ENCODE data around the gene NT5C2. TPM values are rescaled to one million over a fixed set of nuclear protein-coding genes. Genes with fewer than 3 reads are reported as not detected.

NT5C2 gene
- total RNA-seq, 4 donors from 2014 or later = 28.4 to 51.5 (median 33.2) TPM

- peaks cover 3% of the 10 kb centered on the region for H3K36me3 ChIP-seq
- WGBS = 40% methylated on average over 3 of the region's 3 CpGs
- peaks cover 27% of the 10 kb centered on the region for H3K4me1 ChIP-seq
- no peaks in the 10 kb centered on the region for H3K27me3 ChIP-seq
- H3K9me3 ChIP-seq = no peaks in the 10 kb centered on the region
- TF ChIP-seq EP300 (IDR thresholded peaks at IDR 0.05) (no peak), POLR2A (IDR thresholded peaks at IDR 0.05) (no peak), POLR2AphosphoS5 (IDR thresholded peaks at IDR 0.05) (no peak)
- TF ChIP-seq, protein P1, sequence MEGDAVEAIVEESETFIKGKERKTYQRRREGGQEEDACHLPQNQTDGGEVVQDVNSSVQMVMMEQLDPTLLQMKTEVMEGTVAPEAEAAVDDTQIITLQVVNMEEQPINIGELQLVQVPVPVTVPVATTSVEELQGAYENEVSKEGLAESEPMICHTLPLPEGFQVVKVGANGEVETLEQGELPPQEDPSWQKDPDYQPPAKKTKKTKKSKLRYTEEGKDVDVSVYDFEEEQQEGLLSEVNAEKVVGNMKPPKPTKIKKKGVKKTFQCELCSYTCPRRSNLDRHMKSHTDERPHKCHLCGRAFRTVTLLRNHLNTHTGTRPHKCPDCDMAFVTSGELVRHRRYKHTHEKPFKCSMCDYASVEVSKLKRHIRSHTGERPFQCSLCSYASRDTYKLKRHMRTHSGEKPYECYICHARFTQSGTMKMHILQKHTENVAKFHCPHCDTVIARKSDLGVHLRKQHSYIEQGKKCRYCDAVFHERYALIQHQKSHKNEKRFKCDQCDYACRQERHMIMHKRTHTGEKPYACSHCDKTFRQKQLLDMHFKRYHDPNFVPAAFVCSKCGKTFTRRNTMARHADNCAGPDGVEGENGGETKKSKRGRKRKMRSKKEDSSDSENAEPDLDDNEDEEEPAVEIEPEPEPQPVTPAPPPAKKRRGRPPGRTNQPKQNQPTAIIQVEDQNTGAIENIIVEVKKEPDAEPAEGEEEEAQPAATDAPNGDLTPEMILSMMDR (IDR thresholded peaks at IDR 0.05) = no peak
- H3K27ac ChIP-seq = peak overlapping the region; percentile 31
- H3K4me3 ChIP-seq = no peak overlapping the region
- DNase-seq (ENCODE audit: low spot score in 2 of 2) = no peak
Observed at GRCh38 chr10:103154521-103155299, 38.4 kb downstream of the NT5C2 start.

GRCh38 chr10:103153302-103154197, 39.5 kb downstream of the NT5C2 start:
- TF ChIP-seq POLR2AphosphoS5 (IDR thresholded peaks at IDR 0.05) = no peak
- TF ChIP-seq, protein P1 (IDR thresholded peaks at IDR 0.05) = no peak
- TF ChIP-seq EP300 (IDR thresholded peaks at IDR 0.05) = no peak
- TF ChIP-seq POLR2A (IDR thresholded peaks at IDR 0.05) = no peak
- 45% methylated on average over 8 of the region's 8 CpGs for WGBS
- peaks cover 27% of the 10 kb centered on the region for H3K4me1 ChIP-seq
- H3K9me3 ChIP-seq = no peaks in the 10 kb centered on the region
- H3K36me3 ChIP-seq = peaks cover 2% of the 10 kb centered on the region
- H3K27ac ChIP-seq = peak overlapping the region; percentile 47
- H3K4me3 ChIP-seq = no peak overlapping the region
- no peaks in the 10 kb centered on the region for H3K27me3 ChIP-seq
- DNase-seq (ENCODE audit: low spot score in 2 of 2) = no peak

DNA sequence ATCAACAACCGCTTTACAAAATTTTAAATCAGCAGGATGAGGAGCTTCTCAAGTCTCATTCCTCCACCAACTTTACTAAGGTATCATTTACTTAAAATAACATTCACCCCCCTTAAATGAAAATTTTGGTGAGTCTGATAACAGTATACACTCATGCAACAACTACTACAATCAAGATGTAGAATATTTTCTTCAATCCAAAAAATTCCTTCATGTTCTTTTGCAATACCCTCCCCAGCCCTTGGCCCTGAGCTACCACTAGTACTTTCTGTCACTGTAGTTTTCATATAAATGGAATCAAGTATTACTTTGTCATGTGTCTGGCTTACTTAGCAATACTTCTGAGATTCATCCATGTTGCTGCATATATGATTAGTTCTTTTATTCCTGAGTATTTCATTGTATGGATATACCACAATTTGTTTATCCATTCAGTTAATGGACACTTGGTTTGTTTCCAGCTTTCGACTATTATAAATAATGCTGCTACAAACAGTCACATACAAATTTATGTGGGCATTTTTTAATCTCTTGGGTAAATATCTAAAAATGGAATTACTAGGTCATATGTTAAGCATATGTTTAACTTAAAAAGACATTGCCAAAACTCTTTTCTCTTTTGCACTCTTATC, 43.0 kb downstream of the NT5C2 start:
- Histone ChIP-seq H3K4me3 (no peak overlapping the region), H3K4me1 (peaks cover 41% of the 10 kb centered on the region), H3K27me3 (no peaks in the 10 kb centered on the region), H3K36me3 (no peaks in the 10 kb centered on the region), H3K27ac (no peak overlapping the region), H3K9me3 (no peaks in the 10 kb centered on the region)
- TF ChIP-seq POLR2A (IDR thresholded peaks at IDR 0.05) (no peak), POLR2AphosphoS5 (IDR thresholded peaks at IDR 0.05) (no peak), EP300 (IDR thresholded peaks at IDR 0.05) (no peak)
- TF ChIP-seq, protein P1 (IDR thresholded peaks at IDR 0.05) = no peak
- DNase-seq (ENCODE audit: low spot score in 2 of 2) = no peak
- 89% methylated on average over 2 of the region's 2 CpGs for WGBS

DNA sequence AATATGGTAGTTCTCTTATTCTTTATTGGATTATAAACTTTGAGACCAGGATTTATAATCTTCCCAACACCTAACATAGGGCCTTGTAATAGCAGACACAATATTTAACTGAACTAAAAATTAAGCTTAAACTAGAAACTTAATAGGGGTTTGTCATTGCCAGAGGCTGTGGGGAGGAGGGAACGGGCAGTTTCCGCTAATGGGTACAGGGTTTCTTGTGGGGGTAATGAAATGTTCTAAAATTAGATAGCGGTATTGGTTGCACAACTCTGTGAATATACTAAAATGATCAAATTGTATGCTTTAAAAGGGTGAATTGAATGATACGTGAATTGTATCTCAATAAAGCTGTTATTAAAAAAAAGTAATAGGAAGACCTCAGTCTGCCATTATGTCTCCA, 45.4 kb downstream of the NT5C2 start:
- no peak for DNase-seq (ENCODE audit: low spot score in 2 of 2)
- TF ChIP-seq EP300 (IDR thresholded peaks at IDR 0.05) (no peak), POLR2A (IDR thresholded peaks at IDR 0.05) (no peak), POLR2AphosphoS5 (IDR thresholded peaks at IDR 0.05) (no peak)
- TF ChIP-seq, protein P1 (IDR thresholded peaks at IDR 0.05) = no peak
- peaks cover 21% of the 10 kb centered on the region for H3K4me1 ChIP-seq

More for the DNA sequence above, 45.4 kb downstream of the NT5C2 start:
- H3K4me3 ChIP-seq = no peak overlapping the region
- 94% methylated on average over 4 of the region's 4 CpGs for WGBS
- H3K27ac ChIP-seq = no peak overlapping the region
- no peaks in the 10 kb centered on the region for H3K27me3 ChIP-seq
- H3K36me3 ChIP-seq = no peaks in the 10 kb centered on the region
- H3K9me3 ChIP-seq = no peaks in the 10 kb centered on the region
